HUES64 (cell line): Measurements from ENCODE around the gene TDRD1.
A peak's percentile ranks its signal among the peaks of the same experiment; 100 is the strongest.

Experiments
- H3K27ac ChIP-seq: 2 replicates; pipeline ENCODE4 v1.7.0; 2013; ENCODE audit warnings: low read depth, low read length, inconsistent platforms
- H3K27me3 ChIP-seq: 2 replicates; pipeline ENCODE4 v1.6.1; 2013; ENCODE audit warnings: mild to moderate bottlenecking, low read length; ENCODE audit not compliant: insufficient read depth
- H3K36me3 ChIP-seq: 2 replicates; pipeline ENCODE4 v1.6.1; 2013; ENCODE audit warnings: mild to moderate bottlenecking, low read length; ENCODE audit not compliant: insufficient read depth
- H3K4me1 ChIP-seq: 2 replicates; pipeline ENCODE4 v1.6.1; 2013; ENCODE audit warnings: mild to moderate bottlenecking, low read length, moderate library complexity; ENCODE audit not compliant: insufficient read depth
- H3K4me3 ChIP-seq: 2 replicates; pipeline ENCODE4 v1.5.1; 2013; ENCODE audit warnings: mild to moderate bottlenecking, low read length, moderate library complexity
- H3K9ac ChIP-seq: 2 replicates; pipeline ENCODE4 v1.6.1; 2013; ENCODE audit warnings: mild to moderate bottlenecking, low read depth, low read length
- H3K9me3 ChIP-seq: 2 replicates; pipeline ENCODE4 v1.6.1; 2013; ENCODE audit warnings: low read depth, low read length; ENCODE audit not compliant: insufficient read depth
- WGBS: fragments of 150-250, 120-280 bp; methylation state at CpG from one replicate; pipeline ENCODE4 v1.1.7; 2013; ENCODE audit warnings: missing lambda C conversion rate; 5-methylcytosine and 5-hydroxymethylcytosine counted together

The TDRD1 gene

GRCh38 chr10:114174695-114175188 lies 4.4 kb upstream of the TDRD1 start:
- 0 out of 2 replicates have a peak, but pooled peaks cover 5% of the 10 kb centered on the region for H3K36me3 ChIP-seq
- 0 out of 2 replicates have a peak overlapping the region, but pooled peaks have one; percentile 13 for H3K9ac ChIP-seq
- no peak overlapping the region for H3K27ac ChIP-seq
- peaks cover 20% of the 10 kb centered on the region for H3K4me1 ChIP-seq
- peak overlapping the region; percentile 86 for H3K4me3 ChIP-seq
- peaks cover 12% of the 10 kb centered on the region; the same call in 1 of the 2 replicates for H3K27me3 ChIP-seq
- peaks cover 5% of the 10 kb centered on the region; the same call in 1 of the 2 replicates for H3K9me3 ChIP-seq
- WGBS = 9% methylated on average over 19 of the region's 19 CpGs

- Histone ChIP-seq H3K4me3 (no peak overlapping the region), H3K9me3 (no peaks in the 10 kb centered on the region), H3K27me3 (peaks cover 12% of the 10 kb centered on the region; the same call in 1 of the 2 replicates), H3K4me1 (peaks cover 25% of the 10 kb centered on the region), H3K27ac (no peak overlapping the region), H3K36me3 (no peaks in the 10 kb centered on the region), H3K9ac (no peak overlapping the region)
- WGBS = 93% methylated on average over 1 of the region's 1 CpG
These were observed 3.5 kb upstream of the TDRD1 start for GRCh38 chr10:114175667-114176066.

- Histone ChIP-seq H3K4me3 (no peak overlapping the region), H3K4me1 (peaks cover 25% of the 10 kb centered on the region), H3K27ac (no peak overlapping the region), H3K27me3 (peaks cover 12% of the 10 kb centered on the region; the same call in 1 of the 2 replicates), H3K36me3 (no peaks in the 10 kb centered on the region), H3K9me3 (no peaks in the 10 kb centered on the region), H3K9ac (no peak overlapping the region)
- WGBS = 93% methylated on average over 1 of the region's 1 CpG
These were observed 2.6 kb upstream of the TDRD1 start for GRCh38 chr10:114176511-114176910.

DNA sequence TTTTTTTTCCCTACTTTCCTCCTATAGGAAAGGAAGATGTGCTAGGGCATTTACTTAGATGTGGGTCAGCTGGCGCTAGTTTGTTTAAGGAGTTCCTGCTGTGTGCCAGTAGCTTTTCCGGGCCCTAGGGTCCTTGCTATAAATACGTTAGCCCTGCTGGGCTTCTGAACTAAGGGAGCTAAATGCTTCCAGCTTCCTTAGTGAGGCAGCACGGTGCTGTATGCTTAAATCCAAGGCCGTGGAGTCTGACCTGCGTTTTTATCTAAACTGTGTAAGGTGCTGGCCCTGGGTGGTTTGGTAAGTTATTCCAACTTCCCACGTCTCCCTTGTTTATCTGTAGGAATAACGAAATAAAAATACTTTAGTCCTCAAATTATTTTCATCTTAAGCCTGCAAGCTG lies 594 bp downstream of the TDRD1 start:
- H3K9ac ChIP-seq = no peak overlapping the region

DNA sequence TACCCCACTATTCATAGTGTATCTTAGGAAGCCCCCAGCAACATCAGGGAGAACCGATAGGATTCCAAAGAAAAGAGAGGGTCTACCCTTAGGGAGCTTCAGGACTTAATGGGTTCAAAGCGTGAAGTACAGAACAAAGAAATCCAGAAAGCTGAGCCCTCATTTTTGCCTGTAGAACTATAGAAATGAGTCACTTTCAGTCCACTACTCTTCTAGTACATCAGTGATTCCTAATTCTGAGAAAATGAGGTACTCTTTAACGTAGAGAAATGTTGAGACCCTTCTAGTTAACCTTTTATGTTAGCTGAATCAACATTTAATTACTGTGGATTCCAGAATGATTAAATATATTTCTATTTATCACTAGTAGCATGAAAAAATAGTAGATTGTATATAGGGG lies 1.8 kb downstream of the TDRD1 start:
- Histone ChIP-seq H3K27ac (no peak overlapping the region), H3K9ac (no peak overlapping the region), H3K9me3 (no peaks in the 10 kb centered on the region), H3K4me3 (no peak overlapping the region), H3K4me1 (peaks cover 9% of the 10 kb centered on the region; the same call in 1 of the 2 replicates), H3K36me3 (no peaks in the 10 kb centered on the region), H3K27me3 (no peaks in the 10 kb centered on the region; the same call in 1 of the 2 replicates)
- WGBS = 96% methylated on average over 2 of the region's 3 CpGs

More for the DNA sequence above, 594 bp downstream of the TDRD1 start:
- Histone ChIP-seq H3K27ac (no peak overlapping the region), H3K4me1 (peaks cover 12% of the 10 kb centered on the region; the same call in 1 of the 2 replicates), H3K36me3 (no peaks in the 10 kb centered on the region), H3K27me3 (peaks cover 12% of the 10 kb centered on the region; the same call in 1 of the 2 replicates), H3K4me3 (no peak overlapping the region), H3K9me3 (no peaks in the 10 kb centered on the region)
- WGBS = 79% methylated on average over 6 of the region's 8 CpGs

- Histone ChIP-seq H3K36me3 (no peaks in the 10 kb centered on the region), H3K9ac (no peak overlapping the region), H3K4me3 (no peak overlapping the region), H3K27me3 (no peaks in the 10 kb centered on the region), H3K4me1 (peaks cover 9% of the 10 kb centered on the region; the same call in 1 of the 2 replicates), H3K27ac (no peak overlapping the region), H3K9me3 (no peaks in the 10 kb centered on the region)
- 88% methylated on average over 5 of the region's 5 CpGs for WGBS
These were observed 2.8 kb downstream of the TDRD1 start for GRCh38 chr10:114181971-114182370.

DNA sequence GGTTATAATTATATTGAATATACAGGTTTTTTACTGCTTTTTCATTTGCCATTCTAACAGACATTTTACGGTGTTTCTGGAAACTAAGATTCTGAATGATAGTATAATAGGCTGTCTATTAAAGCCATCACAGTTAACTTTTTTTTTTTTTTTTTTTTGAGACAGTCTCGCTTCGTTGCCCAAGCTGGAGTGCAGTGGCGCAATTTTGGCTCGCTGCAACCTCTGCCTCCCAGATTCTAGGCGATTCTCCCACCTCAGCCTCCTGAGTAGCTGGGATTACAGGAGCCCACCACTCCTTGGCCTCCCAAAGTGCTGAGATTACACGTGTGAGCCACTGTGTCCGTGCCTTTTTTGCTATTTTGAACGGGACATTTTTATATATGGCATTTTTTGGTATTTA lies 4.4 kb downstream of the TDRD1 start:
- Histone ChIP-seq H3K36me3 (no peaks in the 10 kb centered on the region), H3K9ac (no peak overlapping the region), H3K4me3 (no peak overlapping the region), H3K27me3 (no peaks in the 10 kb centered on the region), H3K4me1 (peaks cover 9% of the 10 kb centered on the region; the same call in 1 of the 2 replicates), H3K27ac (no peak overlapping the region), H3K9me3 (no peaks in the 10 kb centered on the region)
- WGBS = 91% methylated on average over 8 of the region's 9 CpGs

DNA sequence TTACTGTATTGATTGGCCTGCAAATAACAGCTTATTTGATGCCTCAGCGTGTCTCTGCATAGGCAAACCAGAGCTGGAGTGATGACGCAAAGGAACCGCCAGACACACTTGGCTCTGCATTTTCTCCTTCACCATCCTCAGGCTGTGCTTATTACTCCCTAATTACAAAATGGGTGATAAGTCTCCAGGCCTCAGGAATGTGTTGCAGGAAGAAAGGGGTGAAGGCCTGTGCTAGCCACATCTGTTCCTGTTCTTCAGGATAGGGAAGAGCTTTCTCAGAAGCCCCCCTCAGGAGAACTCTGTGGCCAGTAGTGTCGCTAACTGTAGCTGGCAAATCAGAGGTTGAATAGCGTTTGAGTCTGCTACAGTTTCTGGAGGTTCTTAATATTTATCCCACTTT lies 5.1 kb downstream of the TDRD1 start:
- Histone ChIP-seq H3K36me3 (no peaks in the 10 kb centered on the region), H3K4me1 (peaks cover 9% of the 10 kb centered on the region; the same call in 1 of the 2 replicates), H3K4me3 (no peak overlapping the region), H3K9ac (no peak overlapping the region), H3K27me3 (no peaks in the 10 kb centered on the region), H3K9me3 (no peaks in the 10 kb centered on the region), H3K27ac (no peak overlapping the region)
- 94% methylated on average over 5 of the region's 5 CpGs for WGBS

DNA sequence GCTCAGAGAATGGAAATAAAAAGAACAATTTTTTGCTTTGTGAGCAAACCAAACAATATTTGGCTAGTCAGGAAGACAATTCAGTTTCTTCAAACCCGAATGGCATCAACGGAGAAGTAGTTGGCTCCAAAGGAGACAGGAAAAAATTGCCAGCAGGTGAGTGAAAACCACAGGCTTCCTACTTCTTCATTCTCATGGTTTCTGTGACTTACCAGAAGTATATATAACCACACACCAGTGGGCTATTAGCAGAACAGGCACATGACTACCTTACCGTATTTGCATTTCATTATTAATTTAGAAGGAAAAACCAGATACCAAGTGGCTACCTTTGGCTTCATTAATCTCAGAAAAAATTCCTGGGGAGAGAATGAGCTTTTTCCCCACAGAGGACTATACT lies 8.8 kb downstream of the TDRD1 start:
- Histone ChIP-seq H3K4me1 (no peaks in the 10 kb centered on the region), H3K4me3 (no peak overlapping the region), H3K27me3 (no peaks in the 10 kb centered on the region), H3K9ac (no peak overlapping the region), H3K27ac (no peak overlapping the region), H3K36me3 (no peaks in the 10 kb centered on the region), H3K9me3 (no peaks in the 10 kb centered on the region)
- WGBS = 96% methylated on average over 2 of the region's 3 CpGs

DNA sequence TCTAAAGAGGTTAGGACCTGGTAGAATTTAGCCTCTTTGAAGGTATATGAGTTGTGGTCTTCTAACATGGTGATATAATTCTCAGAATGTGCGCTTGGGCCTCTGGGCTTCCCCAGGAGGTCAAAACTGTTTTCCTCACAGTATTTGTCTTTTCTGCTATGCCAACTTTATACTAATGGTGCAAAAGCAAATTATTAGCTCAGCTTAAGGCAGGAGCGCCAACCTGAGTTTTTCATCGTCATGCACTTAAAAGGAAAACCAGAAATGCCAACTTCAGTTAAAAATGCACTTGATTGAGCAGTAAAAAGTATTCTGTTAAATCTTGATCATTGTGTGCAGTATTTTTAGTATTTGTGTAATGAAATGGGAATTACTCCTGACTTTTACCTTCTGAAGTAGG lies 9.7 kb downstream of the TDRD1 start:
- WGBS = 95% methylated on average over 3 of the region's 3 CpGs
- H3K9me3 ChIP-seq = no peaks in the 10 kb centered on the region
- no peaks in the 10 kb centered on the region for H3K27me3 ChIP-seq
- no peaks in the 10 kb centered on the region for H3K36me3 ChIP-seq
- H3K9ac ChIP-seq = no peak overlapping the region
- H3K4me1 ChIP-seq = no peaks in the 10 kb centered on the region
- H3K27ac ChIP-seq = no peak overlapping the region
- H3K4me3 ChIP-seq = no peak overlapping the region

GRCh38 chr10:114189700-114190099 lies 10.5 kb downstream of the TDRD1 start:
- Histone ChIP-seq H3K27ac (no peak overlapping the region), H3K36me3 (no peaks in the 10 kb centered on the region), H3K9ac (no peak overlapping the region), H3K4me3 (no peak overlapping the region), H3K4me1 (no peaks in the 10 kb centered on the region), H3K27me3 (no peaks in the 10 kb centered on the region), H3K9me3 (no peaks in the 10 kb centered on the region)
- 97% methylated on average over 8 of the region's 8 CpGs for WGBS

DNA sequence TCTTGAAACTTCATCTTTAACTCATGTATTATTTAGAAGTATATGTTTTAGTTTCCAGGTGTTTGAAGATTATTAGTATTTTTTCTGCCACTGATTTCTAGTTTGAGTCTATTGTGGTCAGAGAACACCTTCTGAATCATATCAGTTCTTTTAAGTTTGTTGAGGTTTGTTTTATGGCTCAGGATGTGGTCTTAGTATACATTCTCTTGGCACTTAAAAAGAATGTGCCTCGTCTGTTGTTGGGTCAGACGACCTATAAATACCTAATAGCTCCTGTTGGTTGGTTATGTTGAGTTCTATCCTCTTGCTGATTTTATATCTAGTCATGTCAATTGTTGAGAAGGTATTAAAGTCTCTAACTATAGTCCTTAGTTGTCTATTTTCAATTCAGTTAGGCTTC lies 15.9 kb downstream of the TDRD1 start:
- Histone ChIP-seq H3K36me3 (no peaks in the 10 kb centered on the region), H3K9ac (no peak overlapping the region), H3K27me3 (no peaks in the 10 kb centered on the region), H3K9me3 (no peaks in the 10 kb centered on the region), H3K27ac (no peak overlapping the region), H3K4me1 (no peaks in the 10 kb centered on the region), H3K4me3 (no peak overlapping the region)
- WGBS = 94% methylated on average over 2 of the region's 2 CpGs
